Stomach (tissue), 4 donors: ENCODE measurements around the gene RNLS.

Experiments
- CTCF ChIP-seq, 7 experiments: fragments of 450-650 bp in 4 of 7; fragments of 200-600 bp in 3 of 7; sonication (generic) in 3 of 7; IDR thresholded peaks; one replicate each; pipeline ENCODE4 v1.5.1; 2016 to 2019; ENCODE audit warnings: antibody characterized with exemption in 7 of 7, control low read depth in 2 of 7, mild to moderate bottlenecking in 1 of 7
- EP300 ChIP-seq: sonication (generic); formaldehyde crosslinking; IDR thresholded peaks from one replicate; pipeline ENCODE4 v1.6.1; 2017; ENCODE audit warnings: antibody characterized with exemption

GRCh38 chr10:88297103-88297502 lies 286.0 kb downstream of the RNLS start:
- TF ChIP-seq EP300 (no peak), CTCF (IDR thresholded peaks at IDR 0.05) (no peak)
